HG02885 (cell line): ENCODE measurements around the gene SCAMP4.

Source experiments
- ATAC-seq: cut with Tn5 transposase; IDR thresholded peaks from one replicate; pipeline ENCODE4 v1.9.1; 2021; ENCODE audit warnings: mild to moderate bottlenecking; ENCODE audit not compliant: unreplicated experiment, poor library complexity

SCAMP4 gene

DNA sequence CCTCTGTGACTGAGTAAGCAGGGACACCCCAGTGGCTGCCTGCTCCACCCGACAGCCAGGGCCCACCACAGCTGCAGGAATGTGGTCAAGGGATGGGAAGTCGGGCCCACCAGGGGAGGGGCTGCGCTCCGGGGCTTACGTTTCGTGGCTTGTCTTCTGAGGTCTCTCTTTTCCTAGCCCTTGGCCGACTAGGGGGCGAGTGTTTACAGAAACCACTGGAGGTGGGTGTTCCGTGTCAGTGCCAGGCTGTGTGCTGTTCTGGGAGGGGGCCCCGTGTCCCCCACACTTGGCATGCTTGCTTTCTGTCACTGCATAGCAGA, 4.5 kb downstream of the SCAMP4 start:
- ATAC-seq = no peak

GRCh38 chr19:1910177-1910576, 5.0 kb downstream of the SCAMP4 start:
- no peak for ATAC-seq

DNA sequence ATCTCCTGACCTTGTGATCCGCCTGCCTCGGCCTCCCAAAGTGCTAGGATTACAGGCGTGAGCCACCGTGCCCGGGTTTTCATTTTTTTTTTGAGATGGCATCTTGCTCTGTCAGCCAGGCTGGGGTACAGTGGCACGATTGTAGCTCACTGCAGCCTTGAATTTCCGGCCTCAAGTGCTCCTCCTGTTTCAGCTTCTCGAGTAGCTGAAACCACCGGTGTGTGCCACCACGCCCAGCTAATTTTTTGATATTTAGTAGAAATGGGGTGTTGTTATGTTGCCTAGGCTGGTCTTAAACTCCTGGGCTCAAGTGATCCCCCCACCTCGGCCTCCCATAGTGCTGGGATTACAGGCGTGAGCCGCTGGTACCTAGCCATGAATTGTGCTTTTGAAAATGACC, 5.9 kb downstream of the SCAMP4 start:
- no peak for ATAC-seq

DNA sequence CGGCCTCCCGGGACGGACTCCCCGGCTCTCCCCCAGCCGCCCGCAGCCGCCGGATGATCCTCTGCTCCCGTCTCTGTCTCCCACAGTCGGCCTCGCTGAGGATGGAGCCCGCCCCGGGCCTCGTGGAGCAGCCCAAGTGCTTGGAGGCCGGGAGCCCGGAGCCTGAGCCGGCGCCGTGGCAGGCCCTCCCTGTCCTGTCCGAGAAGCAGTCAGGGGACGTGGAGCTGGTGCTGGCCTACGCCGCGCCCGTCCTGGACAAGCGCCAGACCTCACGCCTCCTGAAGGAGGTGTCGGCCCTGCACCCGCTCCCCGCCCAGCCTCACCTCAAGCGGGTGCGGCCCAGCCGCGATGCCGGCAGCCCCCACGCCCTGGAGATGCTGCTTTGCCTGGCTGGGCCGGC, 6.8 kb downstream of the SCAMP4 start:
- no peak for ATAC-seq

- ATAC-seq = no peak
Measured at GRCh38 chr19:1912760-1913505, 7.7 kb downstream of the SCAMP4 start.

- no peak for ATAC-seq
Measured at GRCh38 chr19:1913781-1914577, 8.8 kb downstream of the SCAMP4 start.

DNA sequence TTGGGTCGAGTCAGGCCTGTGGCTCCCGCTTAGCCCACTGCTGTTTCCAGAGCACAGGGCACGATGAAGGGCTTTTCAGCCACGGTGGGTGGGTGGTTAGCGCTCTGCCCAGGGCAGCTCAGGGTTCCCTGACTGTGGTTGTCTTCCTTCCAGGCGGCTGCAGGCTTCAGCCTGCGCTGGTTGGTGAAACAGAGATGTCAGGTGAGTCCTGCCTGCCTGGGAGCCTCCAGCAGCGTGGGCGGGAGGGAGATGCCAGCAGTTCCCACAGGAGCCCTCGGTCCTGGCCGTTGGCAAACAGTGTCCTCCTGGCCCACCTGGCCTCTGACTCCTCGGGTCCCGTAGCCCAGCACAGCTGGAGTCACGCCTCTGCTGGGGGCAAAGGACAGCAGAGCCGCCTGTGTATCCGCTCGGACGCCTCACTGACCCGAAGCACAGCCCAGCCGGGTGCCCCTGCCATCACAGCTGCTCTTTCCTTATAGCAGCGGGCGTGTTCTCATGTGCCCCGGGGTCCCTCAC, 9.7 kb downstream of the SCAMP4 start:
- ATAC-seq = no peak

DNA sequence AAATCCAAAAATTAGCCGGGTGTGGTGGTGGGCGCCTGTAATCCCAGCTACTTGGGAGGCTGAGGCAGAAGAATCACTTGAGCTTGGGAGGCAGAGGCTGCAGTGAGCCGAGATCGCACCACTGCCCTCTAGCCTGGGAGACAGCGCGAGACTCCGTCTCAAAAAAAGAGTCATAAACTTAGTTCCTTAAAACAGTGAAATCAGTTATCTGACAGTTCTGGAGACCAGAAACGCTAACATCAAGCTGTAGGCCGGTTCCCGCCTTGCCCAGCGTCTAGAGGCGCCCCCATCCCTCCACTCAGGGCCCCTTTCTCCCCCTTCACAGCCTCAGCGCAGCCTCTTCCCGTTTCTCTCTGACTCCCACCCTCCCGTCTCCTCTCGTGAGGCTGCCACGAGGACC, 11.9 kb downstream of the SCAMP4 start:
- no peak for ATAC-seq

- no peak for ATAC-seq
Measured at GRCh38 chr19:1917926-1918325, 12.7 kb downstream of the SCAMP4 start.

- ATAC-seq = no peak
Measured at GRCh38 chr19:1918975-1919374, 13.8 kb downstream of the SCAMP4 start.

DNA sequence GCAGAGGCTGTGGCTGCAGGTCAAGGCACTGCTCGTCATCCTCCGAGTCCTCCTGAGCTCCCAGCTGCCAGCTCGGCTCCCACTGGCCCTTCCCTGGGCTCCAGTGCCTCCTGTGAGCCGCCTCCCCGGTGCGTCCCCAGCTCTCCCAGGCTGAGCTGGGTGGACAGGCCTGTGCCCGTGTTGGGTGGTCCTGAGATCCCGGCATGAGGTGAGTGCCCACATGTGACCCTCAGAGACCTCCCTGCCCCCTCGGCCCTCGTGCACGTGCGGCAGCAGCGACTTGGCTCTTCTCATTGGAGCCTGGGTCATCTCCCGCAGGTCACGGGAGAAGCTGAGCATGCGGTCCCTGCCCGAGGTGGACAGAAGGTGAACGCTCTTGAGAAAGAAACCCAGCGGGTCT, 15.4 kb downstream of the SCAMP4 start:
- no peak for ATAC-seq

DNA sequence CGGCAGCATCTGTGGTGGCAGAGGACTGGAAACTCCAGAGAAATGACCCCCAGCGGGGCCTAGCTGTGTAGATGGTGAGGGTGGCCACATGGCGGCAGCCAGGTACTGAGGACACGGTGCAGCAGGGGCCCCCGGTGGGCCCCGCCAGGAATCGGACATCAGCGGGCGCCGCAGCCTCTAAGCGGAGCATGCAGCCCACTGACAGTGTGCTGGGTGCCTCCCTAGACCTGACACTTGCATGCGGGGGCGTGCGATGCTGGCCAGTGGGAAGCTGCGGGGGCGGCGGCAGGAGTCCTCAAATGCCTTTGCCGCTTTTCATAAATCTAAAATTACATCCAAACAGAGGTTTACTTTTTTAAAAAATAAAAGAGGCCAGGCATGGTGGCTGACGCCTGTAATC, 16.1 kb downstream of the SCAMP4 start:
- ATAC-seq = no peak

- no peak for ATAC-seq
Measured at GRCh38 chr19:1921825-1922224, 16.6 kb downstream of the SCAMP4 start.

DNA sequence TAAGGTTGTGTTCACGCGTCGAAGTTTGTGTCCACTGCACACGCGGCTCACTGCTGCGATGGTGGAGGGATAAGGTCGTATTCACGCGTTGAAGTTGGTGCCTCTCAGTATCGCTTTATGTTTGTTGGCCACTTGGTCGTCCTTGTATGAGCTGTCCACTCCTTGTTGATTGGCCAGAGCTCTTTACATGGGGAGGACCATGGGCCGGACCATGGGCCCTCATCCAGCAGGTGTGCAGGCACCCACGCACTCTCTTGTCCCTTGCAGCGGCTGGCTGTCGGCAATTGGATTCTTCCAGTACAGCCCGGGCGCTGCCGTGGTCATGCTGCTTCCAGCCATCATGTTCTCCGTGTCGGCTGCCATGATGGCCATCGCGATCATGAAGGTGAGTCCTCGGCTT, 17.6 kb downstream of the SCAMP4 start:
- no peak for ATAC-seq

- ATAC-seq = peak; percentile 58
Measured at GRCh38 chr19:1923319-1923718, 18.1 kb downstream of the SCAMP4 start.

GRCh38 chr19:1924320-1924961, 19.2 kb downstream of the SCAMP4 start:
- no peak for ATAC-seq

DNA sequence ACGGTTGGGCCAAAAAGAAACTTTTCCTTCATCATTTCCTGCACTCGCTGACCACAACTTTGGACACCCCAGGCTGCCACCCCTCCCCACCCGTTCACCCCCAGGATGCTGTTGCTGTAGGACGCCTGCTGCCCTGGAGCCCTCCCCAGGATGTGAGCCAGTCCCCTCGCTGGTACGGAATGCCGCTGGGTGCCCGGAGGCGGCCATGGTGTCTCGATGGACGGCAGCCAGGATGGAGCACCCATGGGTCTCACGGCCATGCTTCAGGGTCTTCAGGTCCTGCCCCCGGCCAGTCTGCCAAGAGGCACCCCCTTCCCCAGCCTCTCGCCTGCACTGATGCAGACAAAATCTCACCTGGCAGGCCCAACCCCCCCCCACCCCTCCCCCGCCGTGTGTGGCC, 20.3 kb downstream of the SCAMP4 start:
- no peak for ATAC-seq

- peak; percentile 69 for ATAC-seq
Measured at GRCh38 chr19:1929021-1929742, 24.0 kb downstream of the SCAMP4 start.

DNA sequence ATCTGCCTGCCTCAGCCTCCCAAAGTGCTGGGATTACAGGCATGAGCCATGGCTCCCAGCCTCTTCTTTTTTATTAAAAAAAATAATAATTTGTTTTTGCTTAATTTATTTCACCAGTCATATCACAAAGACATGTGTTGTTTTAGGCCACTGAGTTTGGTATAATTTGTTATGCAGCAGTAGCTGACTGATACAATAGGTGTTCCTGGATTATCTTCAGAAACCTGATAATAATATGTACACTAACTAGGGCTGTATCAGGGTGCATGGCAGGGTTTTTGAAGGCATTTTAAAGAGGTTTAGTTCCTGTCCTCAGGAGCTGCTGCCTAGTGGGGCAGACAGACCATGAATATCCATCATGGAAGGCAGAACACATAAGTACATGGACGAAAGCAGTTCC, 26.2 kb downstream of the SCAMP4 start:
- ATAC-seq = no peak

GRCh38 chr19:1932395-1932794, 27.2 kb downstream of the SCAMP4 start:
- no peak for ATAC-seq

DNA sequence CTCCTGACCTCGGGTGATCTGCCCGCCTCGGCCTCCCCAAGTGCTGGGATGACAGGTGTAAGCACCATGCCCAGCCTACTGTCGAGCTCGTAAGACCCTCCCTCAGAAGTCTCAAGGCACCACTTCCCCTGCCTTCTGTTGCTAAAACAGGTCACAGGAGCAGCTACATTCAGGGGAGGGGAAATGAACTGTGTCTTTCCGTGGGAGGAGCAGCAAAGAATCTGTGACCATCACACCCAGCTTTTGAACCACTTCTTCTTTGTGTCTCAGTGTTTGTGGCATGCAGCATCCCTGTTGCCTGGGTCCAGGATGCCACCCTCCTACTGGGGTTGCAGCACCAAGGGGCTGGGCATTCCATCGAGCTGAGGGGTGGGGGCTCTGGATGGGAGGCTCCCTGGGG, 28.0 kb downstream of the SCAMP4 start:
- no peak for ATAC-seq
